Epithelial cell of proximal tubule (primary cell): ENCODE measurements around the gene STK10. TPM values are rescaled to one million over a fixed set of nuclear protein-coding genes. Genes with fewer than 3 reads are reported as not detected.
A peak's percentile ranks its signal among the peaks of the same experiment; 100 is the strongest.

Experiments
- DNase-seq: peaks from one replicate; pipeline ENCODE4 v3.0.0-alpha.2; 2011; ENCODE audit warnings: low read depth
- H3K4me3 ChIP-seq: 2 replicates; pipeline ENCODE4 v1.5.1; 2011; ENCODE audit warnings: low read depth, mild to moderate bottlenecking, low read length
- total RNA-seq: library from RNA; depleted of rRNA; stranded (reverse); fragments of >200 nt; gene quantifications from 2 replicates; pipeline ENCODE4 v1.2.3, GENCODE V29; 2015
- TF ChIP-seq, protein P1 (sequence below): conservative IDR thresholded peaks from 2 replicates; pipeline ENCODE4 v1.5.1; 2012; ENCODE audit warnings: low read depth, mild to moderate bottlenecking, low read length

Gene STK10
- total RNA-seq, 1 donor from 2014 or later, result 22.4 TPM

DNA sequence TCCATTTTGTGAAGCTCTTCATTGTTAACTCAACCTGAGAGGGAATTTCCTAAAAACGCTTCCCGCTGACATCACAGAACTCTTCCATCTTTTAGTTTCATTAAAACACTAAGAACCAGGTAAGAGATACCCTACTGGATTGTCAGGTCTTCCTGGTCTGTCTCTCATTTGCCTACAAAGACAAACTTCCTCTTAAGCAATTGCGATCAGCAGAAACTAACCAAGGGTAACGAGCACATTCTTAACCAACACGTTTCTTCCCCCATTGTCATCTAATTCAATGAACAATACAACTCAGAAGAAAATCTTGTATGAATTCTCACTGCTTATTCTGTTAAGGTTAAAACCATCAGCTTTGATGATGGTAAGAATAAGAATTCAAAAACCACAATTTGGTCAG is 188.1 kb downstream of the STK10 start:
- no peak overlapping the region for H3K4me3 ChIP-seq
- TF ChIP-seq, protein P1, sequence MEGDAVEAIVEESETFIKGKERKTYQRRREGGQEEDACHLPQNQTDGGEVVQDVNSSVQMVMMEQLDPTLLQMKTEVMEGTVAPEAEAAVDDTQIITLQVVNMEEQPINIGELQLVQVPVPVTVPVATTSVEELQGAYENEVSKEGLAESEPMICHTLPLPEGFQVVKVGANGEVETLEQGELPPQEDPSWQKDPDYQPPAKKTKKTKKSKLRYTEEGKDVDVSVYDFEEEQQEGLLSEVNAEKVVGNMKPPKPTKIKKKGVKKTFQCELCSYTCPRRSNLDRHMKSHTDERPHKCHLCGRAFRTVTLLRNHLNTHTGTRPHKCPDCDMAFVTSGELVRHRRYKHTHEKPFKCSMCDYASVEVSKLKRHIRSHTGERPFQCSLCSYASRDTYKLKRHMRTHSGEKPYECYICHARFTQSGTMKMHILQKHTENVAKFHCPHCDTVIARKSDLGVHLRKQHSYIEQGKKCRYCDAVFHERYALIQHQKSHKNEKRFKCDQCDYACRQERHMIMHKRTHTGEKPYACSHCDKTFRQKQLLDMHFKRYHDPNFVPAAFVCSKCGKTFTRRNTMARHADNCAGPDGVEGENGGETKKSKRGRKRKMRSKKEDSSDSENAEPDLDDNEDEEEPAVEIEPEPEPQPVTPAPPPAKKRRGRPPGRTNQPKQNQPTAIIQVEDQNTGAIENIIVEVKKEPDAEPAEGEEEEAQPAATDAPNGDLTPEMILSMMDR, result no peak
- DNase-seq, result no peak

DNA sequence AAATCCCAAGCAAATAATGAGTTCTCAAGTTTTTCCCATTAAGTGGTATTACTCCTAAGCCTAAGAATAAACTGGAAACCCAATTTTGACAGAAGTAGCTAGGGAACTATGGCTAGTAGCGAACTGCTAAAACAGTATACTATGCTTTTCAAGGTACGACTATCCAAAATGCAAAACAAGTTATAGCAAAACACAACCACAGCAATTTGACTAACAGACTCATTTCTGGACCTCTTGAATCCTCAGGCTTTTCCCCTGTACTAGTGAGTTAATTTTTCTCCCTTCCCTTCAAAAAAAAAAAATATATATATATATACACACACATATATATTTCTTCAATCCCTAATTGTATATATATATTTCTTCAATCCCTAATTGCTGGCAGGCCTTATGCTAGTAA is 188.9 kb downstream of the STK10 start:
- no peak overlapping the region for H3K4me3 ChIP-seq
- TF ChIP-seq, protein P1, result no peak
- no peak for DNase-seq

GRCh38 chr5:171997011-171997410 is 191.0 kb downstream of the STK10 start:
- no peak for DNase-seq
- TF ChIP-seq, protein P1, result no peak
- peak overlapping the region; percentile 31 for H3K4me3 ChIP-seq

DNA sequence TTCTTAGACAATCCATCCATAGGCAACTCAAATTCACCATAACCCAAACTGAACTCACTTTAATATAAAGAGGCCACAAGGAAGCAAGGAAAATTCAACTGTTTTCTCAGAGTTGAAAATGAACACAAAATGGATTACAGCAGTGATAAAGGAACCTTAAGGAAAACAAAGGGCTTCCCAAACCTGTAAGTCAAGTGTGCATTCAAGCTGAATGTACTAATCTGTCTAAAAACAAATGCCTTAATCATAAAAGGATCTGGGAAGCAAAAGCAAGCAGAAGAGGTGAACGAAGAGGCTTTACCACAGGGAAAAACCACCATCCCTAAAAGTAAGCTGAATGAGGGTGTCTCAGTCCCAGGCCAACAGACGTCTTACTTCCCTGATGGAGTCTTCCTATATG is 195.2 kb downstream of the STK10 start:
- TF ChIP-seq, protein P1, result no peak
- DNase-seq, result no peak
- H3K4me3 ChIP-seq, result no peak overlapping the region

DNA sequence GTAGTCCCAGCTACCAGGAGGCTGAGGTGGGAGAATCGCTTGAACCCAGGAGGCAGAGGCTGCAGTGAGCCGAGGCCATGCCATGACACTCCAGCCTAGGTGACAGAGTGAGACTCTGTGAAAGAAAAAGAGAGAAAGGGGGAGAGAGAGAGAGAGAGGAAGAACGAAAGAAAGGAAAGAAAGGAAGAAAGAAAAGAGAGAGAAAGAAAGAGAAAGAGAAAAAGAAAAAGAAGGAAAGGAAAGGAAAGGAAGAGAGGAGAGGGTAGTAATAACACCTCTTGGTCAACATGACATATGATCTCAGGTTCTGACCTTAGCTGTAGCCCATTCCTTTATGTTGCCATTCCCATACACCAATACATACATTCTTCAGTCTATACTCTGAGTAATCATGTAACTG is 195.7 kb downstream of the STK10 start:
- DNase-seq, result no peak
- TF ChIP-seq, protein P1, result no peak
- H3K4me3 ChIP-seq, result no peak overlapping the region

Other genes starting within 250 kb of the STK10 start
- 41.3 and 42.8 TPM in 2 replicates for gene FBXW11, start 181.6 kb downstream of the STK10 start, total RNA-seq
- not detected in 2 replicates for gene EFCAB9, start 5.9 kb upstream of the STK10 start, total RNA-seq
- 15.1 and 25.2 TPM in 2 replicates for gene UBTD2, start 95.5 kb upstream of the STK10 start, total RNA-seq